GM10248 (cell line): ENCODE data around the gene ADCY7.

ENCODE experiments used
- CTCF ChIA-PET: fragments of 300-600 bp; sonication (Branson Sonifier 250); formaldehyde crosslinking; extraction: SDS; loops from one replicate; lab custom pipeline; 2021; ENCODE audit warnings: antibody characterized with exemption; lab: Yijun Ruan, JAX
- POLR2A ChIA-PET: fragments of 350-650 bp; sonication (Branson Sonifier 250); formaldehyde crosslinking; extraction: SDS; loops from one replicate; lab custom pipeline; 2020; ENCODE audit warnings: antibody characterized with exemption; lab: Yijun Ruan, JAX
- DNase-seq: peaks from one replicate; pipeline ENCODE4 v3.0.0; 2012; ENCODE audit errors: extremely low spot score
- CTCF ChIP-seq: IDR thresholded peaks from 2 replicates; pipeline ENCODE4 v1.5.1; 2012; ENCODE audit warnings: mild to moderate bottlenecking, low read depth; ENCODE audit errors: extremely low read depth, missing control alignments, control extremely low read depth

ADCY7 gene

GRCh38 chr16:50360779-50361178 is 94.4 kb downstream of the ADCY7 start:
- TF ChIP-seq CTCF = no peak
- ChIA-PET CTCF (interaction anchor here (0.8 to 9.9 kb wide), 13 partner anchors 6 to 445 kb away, joined by 3 to 103 read pairs (median 6); partner anchors contain the start of genes BRD7 and CNEP1R1), POLR2A (no interaction called here)
- DNase-seq = no peak

DNA sequence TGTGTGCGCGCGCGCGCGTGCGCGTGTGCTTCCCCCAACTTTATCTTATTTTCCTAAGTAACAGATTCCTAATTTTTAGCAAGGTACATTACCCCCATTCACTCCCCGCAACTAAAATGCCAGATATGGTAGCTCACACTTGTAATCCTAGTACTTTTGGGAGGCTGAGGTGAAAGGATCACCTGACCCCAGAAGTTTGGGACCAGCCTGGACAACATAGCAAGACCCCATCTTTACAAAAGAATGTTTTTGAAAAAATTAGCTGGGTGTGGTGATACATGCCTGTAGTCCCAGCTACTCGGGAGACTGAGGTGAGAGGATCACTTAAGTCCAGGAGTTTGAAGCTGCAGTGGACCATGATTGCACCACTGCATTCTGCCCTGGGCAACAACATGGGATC is 97.3 kb downstream of the ADCY7 start:
- no peak for TF ChIP-seq CTCF
- CTCF ChIA-PET = interaction anchor here (9.3 kb wide), 1 partner anchor 6 kb away, joined by 103 read pairs; no protein-coding TSS in a partner anchor
- POLR2A ChIA-PET = no interaction called here
- DNase-seq = no peak

DNA sequence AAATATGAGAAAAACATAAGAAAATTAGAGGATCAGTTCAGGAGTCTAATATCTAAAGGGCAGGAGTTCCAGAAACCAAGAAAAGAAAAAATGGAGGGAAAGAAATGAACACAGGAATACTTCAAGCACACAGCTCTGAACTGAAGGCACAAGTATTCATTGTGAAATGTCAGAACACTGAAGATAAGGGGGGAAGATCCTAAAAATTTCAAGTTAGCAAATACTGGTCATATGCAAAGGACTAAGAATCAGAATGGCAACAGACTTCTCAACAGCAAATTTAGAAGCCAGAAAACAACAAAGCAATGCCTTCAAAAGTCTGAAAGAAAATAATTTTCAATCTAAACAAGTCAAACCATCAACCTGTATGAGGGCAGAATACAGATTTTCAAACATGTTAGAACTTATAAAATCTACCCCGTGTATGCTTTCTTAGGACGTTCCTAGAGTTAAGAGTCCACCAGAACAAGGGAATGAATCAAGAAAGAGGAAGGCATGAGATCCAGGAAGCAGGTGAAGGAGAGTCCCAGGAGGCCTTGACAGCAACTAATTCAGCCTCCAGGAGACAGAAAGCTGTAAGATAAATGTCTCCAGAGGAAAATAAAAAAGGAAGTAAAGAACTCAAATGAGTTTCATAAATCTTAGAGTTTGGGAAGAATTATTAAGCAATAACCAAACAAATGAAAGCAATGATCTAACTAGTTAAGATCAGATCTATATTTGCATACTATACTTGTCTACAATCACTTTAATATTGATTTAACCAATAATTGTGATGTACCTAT is 99.6 kb downstream of the ADCY7 start:
- POLR2A ChIA-PET = no interaction called here
- DNase-seq = no peak
- CTCF ChIA-PET = interaction anchor here (9.3 kb wide), 1 partner anchor 8 kb away, joined by 103 read pairs; no protein-coding TSS in a partner anchor
- TF ChIP-seq CTCF = no peak
